HepG2 (cell line): ENCODE measurements around the gene ARHGAP5. TPM values are rescaled to one million over a fixed set of nuclear protein-coding genes. Genes with fewer than 3 reads are reported as not detected.

Experiments
- ATAD3A ChIP-seq: sonication (generic); formaldehyde crosslinking; IDR thresholded peaks from 2 replicates; pipeline ENCODE4 v1.4.0; 2020; ENCODE audit warnings: missing genetic modification reagents
- ATF1 ChIP-seq: IDR thresholded peaks from 2 replicates; pipeline ENCODE4 v1.6.1; 2016; ENCODE audit warnings: mild to moderate bottlenecking, control low read depth
- CREM ChIP-seq, 2 experiments: sonication (generic) in 1 of 2; formaldehyde crosslinking in 1 of 2; IDR thresholded peaks; 2 replicates each; pipeline versions ENCODE4 v1.4.0 to v1.6.1; 2016 to 2020; ENCODE audit warnings: antibody characterized with exemption in 1 of 2, mild to moderate bottlenecking in 1 of 2, missing genetic modification reagents in 1 of 2
- JUN ChIP-seq: sonication (generic); formaldehyde crosslinking; IDR thresholded peaks from 2 replicates; pipeline ENCODE4 v1.4.0; 2020; ENCODE audit warnings: mild to moderate bottlenecking, missing genetic modification reagents
- KLF16 ChIP-seq, 2 experiments: sonication (generic) in 1 of 2; formaldehyde crosslinking in 1 of 2; IDR thresholded peaks; 2 replicates each; pipeline versions ENCODE4 v1.6.1 to v1.8.0; 2016 to 2023; ENCODE audit warnings: missing genetic modification reagents in 2 of 2, missing compliant biosample characterization in 1 of 2
- PREB ChIP-seq: sonication (generic); formaldehyde crosslinking; IDR thresholded peaks from 2 replicates; pipeline ENCODE4 v1.4.0; 2020; ENCODE audit warnings: missing genetic modification reagents
- SMYD3 ChIP-seq: sonication (generic); formaldehyde crosslinking; IDR thresholded peaks from 2 replicates; pipeline ENCODE4 v1.8.1; 2023; ENCODE audit warnings: mild to moderate bottlenecking, missing genetic modification reagents
- SUZ12 ChIP-seq: fragments of 150-350 bp; IDR thresholded peaks from 2 replicates; pipeline ENCODE4 v1.6.1; 2014; ENCODE audit warnings: low read depth, low read length
- TBP ChIP-seq: sonication (generic); formaldehyde crosslinking; IDR thresholded peaks from 2 replicates; pipeline ENCODE4 v1.5.0; 2020; ENCODE audit warnings: missing genetic modification reagents
- TFE3 ChIP-seq: IDR thresholded peaks from 2 replicates; pipeline ENCODE4 v1.6.1; 2016
- ZFP82 ChIP-seq: sonication (generic); formaldehyde crosslinking; IDR thresholded peaks from 2 replicates; pipeline ENCODE4 v1.5.1; 2020; ENCODE audit warnings: mild to moderate bottlenecking, missing genetic modification reagents, borderline replicate concordance
- ZNF382 ChIP-seq: sonication (generic); formaldehyde crosslinking; IDR thresholded peaks from 2 replicates; pipeline ENCODE4 v1.5.0; 2020; ENCODE audit warnings: missing genetic modification reagents, mild to moderate bottlenecking, borderline replicate concordance
- ZNF558 ChIP-seq: sonication (generic); formaldehyde crosslinking; IDR thresholded peaks from 2 replicates; pipeline ENCODE4 v1.9.0; 2022; ENCODE audit warnings: mild to moderate bottlenecking, missing genetic modification reagents, borderline replicate concordance
- ZNF644 ChIP-seq: IDR thresholded peaks from 2 replicates; pipeline ENCODE4 v1.6.1; 2016; ENCODE audit warnings: low read depth
- ZNF691 ChIP-seq: sonication (generic); formaldehyde crosslinking; IDR thresholded peaks from 2 replicates; pipeline ENCODE4 v1.4.0; 2020; ENCODE audit warnings: missing genetic modification reagents, low read depth, mild to moderate bottlenecking, borderline replicate concordance
- ZNF790 ChIP-seq: sonication (generic); formaldehyde crosslinking; IDR thresholded peaks from 2 replicates; pipeline ENCODE4 v1.8.0; 2022; ENCODE audit warnings: missing genetic modification reagents, mild to moderate bottlenecking, borderline replicate concordance
- polyA plus RNA-seq, 8 experiments: library from polyadenylated mRNA; depleted of rRNA in 3 of 8; stranded (reverse) in 7 of 8; unstranded in 1 of 8; fragments of >200 nt; fragmentation: Illumina TruSeq in 4 of 8; extraction: Trizol in 4 of 8; gene quantifications; 2 replicates each; pipeline versions ENCODE4 v1.2.1 to v1.2.3, GENCODE V29; 2011 to 2016; ENCODE audit warnings: low read depth in 4 of 8, missing spikeins in 1 of 8, mixed read lengths in 1 of 8; ENCODE audit not compliant: insufficient read depth in 1 of 8
- total RNA-seq, 5 experiments: library from RNA; depleted of rRNA; stranded (reverse); fragments of >200 nt; fragmentation: Illumina TruSeq; extraction: Trizol; gene quantifications; 2 replicates each; pipeline ENCODE4 v1.2.3, GENCODE V29; 2016; ENCODE audit warnings: low read depth in 1 of 5
- TF ChIP-seq, protein P1 (sequence below): sonication (generic); formaldehyde crosslinking; IDR thresholded peaks from 2 replicates; pipeline ENCODE4 v1.5.0; 2020; ENCODE audit warnings: mild to moderate bottlenecking, missing genetic modification reagents
- TF ChIP-seq, protein P2 (sequence below): sonication (generic); formaldehyde crosslinking; IDR thresholded peaks from 2 replicates; pipeline ENCODE4 v1.5.1; 2020; ENCODE audit warnings: mild to moderate bottlenecking, missing genetic modification reagents, moderate library complexity
- TF ChIP-seq, protein P3 (sequence below): sonication (generic); formaldehyde crosslinking; IDR thresholded peaks from 2 replicates; pipeline ENCODE4 v1.4.0; 2020; ENCODE audit warnings: mild to moderate bottlenecking, missing genetic modification reagents

The ARHGAP5 gene
- total and polyA plus RNA-seq, 2 of the 13 experiments (the other 11 are each of a cell fraction or from before 2014, with no cell fraction given), result 33.7 to 144 TPM

DNA sequence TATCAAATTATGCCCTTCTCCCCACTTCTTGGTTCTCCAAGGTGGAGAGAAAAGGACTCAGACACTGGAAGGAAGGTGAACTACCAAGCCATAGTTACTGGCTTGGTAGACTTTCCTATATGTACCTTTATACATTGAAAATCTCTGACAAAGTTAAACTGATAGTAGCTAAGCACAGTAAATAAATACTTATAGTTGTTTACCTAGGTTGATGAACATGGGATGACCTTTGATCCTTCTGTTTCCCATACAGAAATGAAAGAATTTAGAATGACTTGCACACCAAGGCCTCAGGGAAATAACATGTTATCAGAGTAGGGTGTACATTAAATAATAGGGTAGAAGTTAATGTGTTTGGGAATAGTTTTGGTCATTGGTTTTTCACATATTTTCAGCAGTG, 6.7 kb downstream of the ARHGAP5 start (continued):
- TF ChIP-seq, protein P1, sequence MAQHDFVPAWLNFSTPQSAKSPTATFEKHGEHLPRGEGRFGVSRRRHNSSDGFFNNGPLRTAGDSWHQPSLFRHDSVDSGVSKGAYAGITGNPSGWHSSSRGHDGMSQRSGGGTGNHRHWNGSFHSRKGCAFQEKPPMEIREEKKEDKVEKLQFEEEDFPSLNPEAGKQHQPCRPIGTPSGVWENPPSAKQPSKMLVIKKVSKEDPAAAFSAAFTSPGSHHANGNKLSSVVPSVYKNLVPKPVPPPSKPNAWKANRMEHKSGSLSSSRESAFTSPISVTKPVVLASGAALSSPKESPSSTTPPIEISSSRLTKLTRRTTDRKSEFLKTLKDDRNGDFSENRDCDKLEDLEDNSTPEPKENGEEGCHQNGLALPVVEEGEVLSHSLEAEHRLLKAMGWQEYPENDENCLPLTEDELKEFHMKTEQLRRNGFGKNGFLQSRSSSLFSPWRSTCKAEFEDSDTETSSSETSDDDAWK (CRISPR knock-in tag), result no peak
- TF ChIP-seq ZNF691 (CRISPR knock-in tag) (no peak), ZNF382 (CRISPR knock-in tag) (no peak), TBP (CRISPR knock-in tag) (no peak), ZFP82 (CRISPR knock-in tag) (no peak), PREB (CRISPR knock-in tag) (no peak), TFE3 (peak; percentile 47; the same call in 1 of the 2 replicates), ZNF644 (peak; percentile 63; the same call in 1 of the 2 replicates), SMYD3 (CRISPR knock-in tag) (no peak), JUN (CRISPR knock-in tag) (no peak), SUZ12 (no peak), KLF16 (CRISPR knock-in tag; IDR thresholded peaks at IDR 0.05) (peak in 1 of 2 experiments; percentile 54; a peak in 1 of 4 replicates), CREM (IDR thresholded peaks at IDR 0.05) (peak; percentile 51), CREM (CRISPR knock-in tag; IDR thresholded peaks at IDR 0.05) (no peak), ATAD3A (no peak), ZNF558 (CRISPR knock-in tag) (no peak), ZNF790 (CRISPR knock-in tag) (no peak), ATF1 (no peak)
- TF ChIP-seq, protein P2, sequence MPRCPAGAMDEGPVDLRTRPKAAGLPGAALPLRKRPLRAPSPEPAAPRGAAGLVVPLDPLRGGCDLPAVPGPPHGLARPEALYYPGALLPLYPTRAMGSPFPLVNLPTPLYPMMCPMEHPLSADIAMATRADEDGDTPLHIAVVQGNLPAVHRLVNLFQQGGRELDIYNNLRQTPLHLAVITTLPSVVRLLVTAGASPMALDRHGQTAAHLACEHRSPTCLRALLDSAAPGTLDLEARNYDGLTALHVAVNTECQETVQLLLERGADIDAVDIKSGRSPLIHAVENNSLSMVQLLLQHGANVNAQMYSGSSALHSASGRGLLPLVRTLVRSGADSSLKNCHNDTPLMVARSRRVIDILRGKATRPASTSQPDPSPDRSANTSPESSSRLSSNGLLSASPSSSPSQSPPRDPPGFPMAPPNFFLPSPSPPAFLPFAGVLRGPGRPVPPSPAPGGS (CRISPR knock-in tag), result no peak
- TF ChIP-seq, protein P3, sequence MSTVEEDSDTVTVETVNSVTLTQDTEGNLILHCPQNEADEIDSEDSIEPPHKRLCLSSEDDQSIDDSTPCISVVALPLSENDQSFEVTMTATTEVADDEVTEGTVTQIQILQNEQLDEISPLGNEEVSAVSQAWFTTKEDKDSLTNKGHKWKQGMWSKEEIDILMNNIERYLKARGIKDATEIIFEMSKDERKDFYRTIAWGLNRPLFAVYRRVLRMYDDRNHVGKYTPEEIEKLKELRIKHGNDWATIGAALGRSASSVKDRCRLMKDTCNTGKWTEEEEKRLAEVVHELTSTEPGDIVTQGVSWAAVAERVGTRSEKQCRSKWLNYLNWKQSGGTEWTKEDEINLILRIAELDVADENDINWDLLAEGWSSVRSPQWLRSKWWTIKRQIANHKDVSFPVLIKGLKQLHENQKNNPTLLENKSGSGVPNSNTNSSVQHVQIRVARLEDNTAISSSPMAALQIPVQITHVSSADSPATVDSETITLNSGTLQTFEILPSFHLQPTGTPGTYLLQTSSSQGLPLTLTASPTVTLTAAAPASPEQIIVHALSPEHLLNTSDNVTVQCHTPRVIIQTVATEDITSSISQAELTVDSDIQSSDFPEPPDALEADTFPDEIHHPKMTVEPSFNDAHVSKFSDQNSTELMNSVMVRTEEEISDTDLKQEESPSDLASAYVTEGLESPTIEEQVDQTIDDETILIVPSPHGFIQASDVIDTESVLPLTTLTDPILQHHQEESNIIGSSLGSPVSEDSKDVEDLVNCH (CRISPR knock-in tag), result no peak
